Transverse colon (tissue), 4 donors: Measurements from ENCODE around the gene CIAO3. TPM values are rescaled to one million over a fixed set of nuclear protein-coding genes. Genes with fewer than 3 reads are reported as not detected.

Experiments
- DNase-seq: peaks from one replicate; pipeline ENCODE4 v3.0.0-alpha.2; 2019
- H3K27ac ChIP-seq, 4 donors: fragments of 200-600 bp; sonication (generic); 2 replicates each; pipeline ENCODE4 v1.5.1; 2016 to 2018; ENCODE audit warnings: inconsistent platforms in 4 of 4
- H3K27me3 ChIP-seq: fragments of 200-600 bp; sonication (generic); 2 replicates; pipeline ENCODE4 v1.5.1; 2017; ENCODE audit warnings: inconsistent platforms
- H3K36me3 ChIP-seq, 4 donors: fragments of 200-600 bp; sonication (generic); 2 replicates each; pipeline ENCODE4 v1.5.1; 2017 to 2019; ENCODE audit warnings: inconsistent platforms in 4 of 4
- H3K4me1 ChIP-seq, 4 donors: fragments of 200-600 bp; sonication (generic); 2 replicates each; pipeline ENCODE4 v1.5.1; 2017 to 2020; ENCODE audit warnings: inconsistent platforms in 4 of 4
- H3K4me3 ChIP-seq, 4 donors: fragments of 200-600 bp; sonication (generic); 1 replicate in 1 of 4; 2 replicates in 3 of 4; pipeline versions ENCODE4 v1.5.1 to v1.6.1; 2017 to 2019; ENCODE audit warnings: inconsistent platforms in 4 of 4
- H3K9me3 ChIP-seq, 2 donors: fragments of 200-600 bp; sonication (generic); 2 replicates each; pipeline ENCODE4 v1.5.1; 2017 to 2019; ENCODE audit warnings: inconsistent platforms in 2 of 2
- EP300 ChIP-seq: sonication (generic); formaldehyde crosslinking; IDR thresholded peaks from one replicate; pipeline ENCODE4 v1.6.1; 2017; ENCODE audit warnings: antibody characterized with exemption, low read depth
- POLR2A ChIP-seq: fragments of 450-650 bp; IDR thresholded peaks from one replicate; pipeline ENCODE4 v1.6.1; 2016; ENCODE audit warnings: antibody characterized with exemption, mild to moderate bottlenecking, moderate library complexity
- POLR2AphosphoS5 ChIP-seq, 3 donors: sonication (generic); formaldehyde crosslinking; IDR thresholded peaks; one replicate each; pipeline ENCODE4 v1.6.1; 2016; ENCODE audit warnings: antibody characterized with exemption in 3 of 3
- WGBS, 2 donors: methylation state at CpG; one replicate each; pipeline ENCODE4 v1.1.5; 2018; ENCODE audit warnings: low coverage in 1 of 2; 5-methylcytosine and 5-hydroxymethylcytosine counted together
- in situ Hi-C, 4 donors: fragments of 200-750 bp; cut with MboI; loops; one replicate each; pipeline versions ENCODE4 v1.15.0 to v1.15.1; 2017; ENCODE audit warnings: low sequenced_read_pairs in 3 of 4, low pct_ligation_motif_present in 1 of 4, low pct_unique_long_range_greater_than_20kb in 1 of 4
- intact Hi-C: fragments of 100-400 bp; cut with DNase I; formaldehyde crosslinking; loops from one replicate; pipeline ENCODE4 v1.15.1; 2023; ENCODE audit warnings: low total_unique reads
- total RNA-seq, 4 donors: library from RNA; depleted of rRNA; stranded (reverse); fragments of >200 nt; gene quantifications; one replicate each; pipeline ENCODE4 v1.1.0, GENCODE V29; 2016
- TF ChIP-seq, protein P1 (sequence below), 5 experiments: fragments of 200-600 bp in 3 of 5; fragments of 450-650 bp in 2 of 5; sonication (generic) in 3 of 5; IDR thresholded peaks; 1 replicate in 2 of 5; 2 replicates in 3 of 5; pipeline ENCODE4 v1.5.1; 2016 to 2017; ENCODE audit warnings: antibody characterized with exemption in 5 of 5, inconsistent platforms in 3 of 5, mild to moderate bottlenecking in 2 of 5, moderate library complexity in 1 of 5

The CIAO3 gene
- total RNA-seq, 4 donors from 2014 or later = 59.1 to 346 (median 102) TPM

DNA sequence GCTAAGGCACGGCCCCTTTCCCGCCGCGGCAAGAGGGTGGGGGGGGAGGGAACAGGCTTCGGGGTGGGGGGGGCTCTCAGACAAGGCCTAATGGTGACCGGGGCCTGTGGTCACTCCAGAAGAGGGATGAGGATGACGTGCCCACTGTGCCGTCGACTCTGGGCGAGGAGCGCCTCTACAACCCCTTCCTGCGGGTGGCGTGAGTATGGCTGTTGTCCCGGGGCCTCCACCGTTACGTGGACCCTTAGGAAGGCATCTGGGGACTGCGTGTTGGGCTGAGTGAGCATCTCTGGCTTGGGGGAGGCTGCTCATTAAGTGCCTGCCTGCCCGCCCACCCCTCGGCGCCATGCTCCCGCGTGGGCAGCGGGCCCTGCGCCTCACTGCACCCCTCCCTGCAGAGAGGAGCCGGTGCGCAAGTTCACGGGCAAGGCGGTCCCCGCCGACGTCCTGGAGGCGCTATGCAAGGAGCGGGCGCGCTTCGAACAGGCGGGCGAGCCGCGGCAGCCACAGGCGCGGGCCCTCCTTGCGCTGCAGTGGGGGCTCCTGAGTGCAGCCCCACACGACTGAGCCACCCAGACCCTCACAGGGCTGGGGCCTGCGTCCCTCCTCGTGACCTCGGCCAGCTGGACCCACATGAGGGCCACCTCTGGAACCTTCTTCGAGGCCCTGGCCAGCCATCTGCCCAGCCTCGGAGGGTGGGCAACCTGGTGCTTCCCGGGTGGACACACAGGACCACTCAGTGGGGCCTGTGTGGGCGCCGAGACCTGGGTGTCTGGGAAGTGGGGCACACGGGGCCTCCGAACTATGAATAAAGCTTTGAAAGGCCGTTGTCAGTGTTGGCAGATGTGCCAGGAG is 11.7 kb downstream of the CIAO3 start:
- no peak overlapping the region for H3K27ac ChIP-seq
- in situ Hi-C loops (no loop called here), intact Hi-C loops (no loop called here)
- H3K4me3 ChIP-seq = peak overlapping the region in 1 of 4 donors; percentile 56
- TF ChIP-seq POLR2AphosphoS5 (IDR thresholded peaks at IDR 0.05) = peak in 1 of 3 donors; percentile 15
- TF ChIP-seq, protein P1, sequence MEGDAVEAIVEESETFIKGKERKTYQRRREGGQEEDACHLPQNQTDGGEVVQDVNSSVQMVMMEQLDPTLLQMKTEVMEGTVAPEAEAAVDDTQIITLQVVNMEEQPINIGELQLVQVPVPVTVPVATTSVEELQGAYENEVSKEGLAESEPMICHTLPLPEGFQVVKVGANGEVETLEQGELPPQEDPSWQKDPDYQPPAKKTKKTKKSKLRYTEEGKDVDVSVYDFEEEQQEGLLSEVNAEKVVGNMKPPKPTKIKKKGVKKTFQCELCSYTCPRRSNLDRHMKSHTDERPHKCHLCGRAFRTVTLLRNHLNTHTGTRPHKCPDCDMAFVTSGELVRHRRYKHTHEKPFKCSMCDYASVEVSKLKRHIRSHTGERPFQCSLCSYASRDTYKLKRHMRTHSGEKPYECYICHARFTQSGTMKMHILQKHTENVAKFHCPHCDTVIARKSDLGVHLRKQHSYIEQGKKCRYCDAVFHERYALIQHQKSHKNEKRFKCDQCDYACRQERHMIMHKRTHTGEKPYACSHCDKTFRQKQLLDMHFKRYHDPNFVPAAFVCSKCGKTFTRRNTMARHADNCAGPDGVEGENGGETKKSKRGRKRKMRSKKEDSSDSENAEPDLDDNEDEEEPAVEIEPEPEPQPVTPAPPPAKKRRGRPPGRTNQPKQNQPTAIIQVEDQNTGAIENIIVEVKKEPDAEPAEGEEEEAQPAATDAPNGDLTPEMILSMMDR (IDR thresholded peaks at IDR 0.05) = no peak
- 50 to 73% methylated on average over 1 to 38 of the region's 55 CpGs for WGBS, 2 donors
- peaks cover 21 to 29% (median 27%) of the 10 kb centered on the region in 4 donors for H3K4me1 ChIP-seq
- no peak for DNase-seq
- H3K36me3 ChIP-seq = peaks cover 0 to 7% (median 3%) of the 10 kb centered on the region in 4 donors
- no peaks in the 10 kb centered on the region for H3K9me3 ChIP-seq
- peaks cover 44% of the 10 kb centered on the region for H3K27me3 ChIP-seq

DNA sequence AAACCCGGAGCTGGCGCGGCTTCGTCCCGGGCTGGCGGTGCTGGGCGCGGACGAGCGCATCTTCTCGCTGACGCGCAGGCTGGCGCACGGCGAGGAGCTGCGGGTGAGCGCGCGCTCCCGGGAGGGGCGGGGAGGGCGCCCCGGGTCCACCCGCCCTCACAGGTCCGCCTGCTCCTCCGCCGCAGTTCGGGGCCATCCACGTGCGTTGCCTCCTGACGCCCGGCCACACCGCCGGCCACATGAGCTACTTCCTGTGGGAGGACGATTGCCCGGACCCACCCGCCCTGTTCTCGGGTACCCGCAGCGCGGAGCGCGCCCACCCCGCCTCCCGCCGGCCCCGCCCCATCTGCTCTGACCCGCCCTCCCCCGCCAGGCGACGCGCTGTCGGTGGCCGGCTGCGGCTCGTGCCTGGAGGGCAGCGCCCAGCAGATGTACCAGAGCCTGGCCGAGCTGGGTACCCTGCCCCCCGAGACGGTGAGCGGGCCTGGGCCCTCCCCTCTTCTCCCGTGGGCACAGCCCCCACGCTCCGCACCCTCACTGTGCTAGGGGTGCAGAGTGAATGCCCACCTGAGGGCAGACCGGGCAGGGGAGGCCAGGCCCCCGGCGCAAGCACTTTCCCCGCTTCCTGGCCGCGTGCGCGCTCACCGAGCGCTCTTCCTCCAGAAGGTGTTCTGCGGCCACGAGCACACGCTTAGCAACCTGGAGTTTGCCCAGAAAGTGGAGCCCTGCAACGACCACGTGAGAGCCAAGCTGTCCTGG is 12.5 kb downstream of the CIAO3 start:
- Histone ChIP-seq H3K4me3 (peak overlapping the region; percentile 2 to 56 (median 36)), H3K27ac (peak overlapping the region; percentile 22 to 47 (median 38)), H3K36me3 (peaks cover 0 to 6% (median 0%) of the 10 kb centered on the region in 4 donors), H3K4me1 (peaks cover 21 to 29% (median 27%) of the 10 kb centered on the region in 4 donors), H3K27me3 (peaks cover 45% of the 10 kb centered on the region), H3K9me3 (no peaks in the 10 kb centered on the region)
- peak in 1 of 3 donors; percentile 34 for TF ChIP-seq POLR2AphosphoS5 (IDR thresholded peaks at IDR 0.05)
- TF ChIP-seq POLR2A = no peak
- intact Hi-C loops = no loop called here
- in situ Hi-C loops = no loop called here
- WGBS, 2 donors = 0% methylated on average over 34 of the region's 80 CpGs; no CpG with 5 or more reads in 1 of the 2 donors
- peak; percentile 79 for DNase-seq

GRCh38 chr16:727291-727977 is 13.4 kb downstream of the CIAO3 start:
- peak overlapping the region; percentile 22 to 47 (median 38) for H3K27ac ChIP-seq
- WGBS, 2 donors = 1% methylated on average over 35 of the region's 61 CpGs; no CpG with 5 or more reads in 1 of the 2 donors
- no peaks in the 10 kb centered on the region for H3K36me3 ChIP-seq
- in situ Hi-C loops (no loop called here), intact Hi-C loops (no loop called here)
- H3K4me3 ChIP-seq = peak overlapping the region; percentile 2 to 56 (median 36)
- TF ChIP-seq POLR2A (peak; percentile 6), EP300 (no peak), POLR2AphosphoS5 (IDR thresholded peaks at IDR 0.05) (no peak)
- TF ChIP-seq, protein P1 (IDR thresholded peaks at IDR 0.05) = no peak
- H3K27me3 ChIP-seq = peaks cover 45% of the 10 kb centered on the region
- H3K9me3 ChIP-seq = no peaks in the 10 kb centered on the region
- peak; percentile 36 for DNase-seq
- H3K4me1 ChIP-seq = peaks cover 21 to 29% (median 27%) of the 10 kb centered on the region in 4 donors

- Histone ChIP-seq H3K27ac (peak within 1 kb of the TSS; percentile 22 to 47 (median 38)), H3K4me3 (peak within 1 kb of the TSS; percentile 2 to 56 (median 36)), H3K9me3 (no peaks in the 10 kb centered on the region), H3K27me3 (peaks cover 45% of the 10 kb centered on the region), H3K4me1 (peaks cover 26 to 36% (median 31%) of the 10 kb centered on the region in 4 donors), H3K36me3 (no peaks in the 10 kb centered on the region)
- WGBS, 2 donors = 5% methylated on average over 10 of the region's 88 CpGs; no CpG with 5 or more reads in 1 of the 2 donors
- intact Hi-C loops (no loop called here), in situ Hi-C loops (no loop called here)
- DNase-seq = peak; percentile 61
- TF ChIP-seq, protein P1 (IDR thresholded peaks at IDR 0.05) = no peak
- TF ChIP-seq EP300 (no peak), POLR2AphosphoS5 (IDR thresholded peaks at IDR 0.05) (no peak), POLR2A (no peak)
Observed at GRCh38 chr16:726438-727290, 14.1 kb downstream of the CIAO3 start, which contains the start of the genes CCDC78 and HAGHL. TSS of gene CCDC78 (minus strand) at chr16:726443. CDS start at chr16:726367, 76 bp downstream. TSS of gene HAGHL (plus strand) at chr16:727106. CDS start at chr16:727510, 404 bp downstream.
